Stomach (tissue), 9 donors: ENCODE results near the gene APOLD1. TPM values are rescaled to one million over a fixed set of nuclear protein-coding genes. Genes with fewer than 3 reads are reported as not detected.

ENCODE experiments used
- DNase-seq, 2 donors: peaks; one replicate each; pipeline versions ENCODE4 v3.0.0 to v3.0.0-alpha.2; 2013 to 2019
- H3K27ac ChIP-seq, 5 donors: fragments of 200-600 bp in 4 of 5; sonication (generic) in 4 of 5; one replicate each; pipeline ENCODE4 v1.5.1; 2013 to 2019; ENCODE audit warnings: mild to moderate bottlenecking in 1 of 5, moderate library complexity in 1 of 5
- H3K27me3 ChIP-seq, 3 donors: fragments of 200-600 bp; sonication (generic); one replicate each; pipeline ENCODE4 v1.5.1; 2017 to 2019; ENCODE audit warnings: mixed run types in 1 of 3
- H3K36me3 ChIP-seq, 4 donors: fragments of 200-600 bp; sonication (generic); 1 replicate in 3 of 4; 2 replicates in 1 of 4; pipeline ENCODE4 v1.5.1; 2016 to 2019
- H3K4me1 ChIP-seq, 4 donors: fragments of 200-600 bp; sonication (generic); one replicate each; pipeline ENCODE4 v1.5.1; 2016 to 2019
- H3K4me3 ChIP-seq, 4 donors: fragments of 200-600 bp; sonication (generic) in 3 of 4; one replicate each; pipeline ENCODE4 v1.5.1; 2016 to 2019; ENCODE audit warnings: mild to moderate bottlenecking in 1 of 4
- H3K9me3 ChIP-seq, 4 donors: fragments of 200-600 bp; sonication (generic); one replicate each; pipeline ENCODE4 v1.5.1; 2016 to 2019
- EP300 ChIP-seq: sonication (generic); formaldehyde crosslinking; IDR thresholded peaks from one replicate; pipeline ENCODE4 v1.6.1; 2017; ENCODE audit warnings: antibody characterized with exemption
- POLR2A ChIP-seq, 4 donors: fragments of 450-650 bp; IDR thresholded peaks; one replicate each; pipeline ENCODE4 v1.6.1; 2016; ENCODE audit warnings: antibody characterized with exemption in 4 of 4, control low read depth in 2 of 4, mild to moderate bottlenecking in 1 of 4, moderate library complexity in 1 of 4
- POLR2AphosphoS5 ChIP-seq, 3 donors: sonication (generic); formaldehyde crosslinking; IDR thresholded peaks; one replicate each; pipeline ENCODE4 v1.6.1; 2016; ENCODE audit warnings: antibody characterized with exemption in 3 of 3
- WGBS, 5 donors: extraction: QIAGEN DNeasy Blood & Tissue Kit in 3 of 5; methylation state at CpG; one replicate each; pipeline versions ENCODE4 v1.1.5 to v1.1.7; 2013 to 2018; 5-methylcytosine and 5-hydroxymethylcytosine counted together
- intact Hi-C: fragments of 100-400 bp; cut with DNase I; formaldehyde crosslinking; loops from one replicate; pipeline ENCODE4 v1.15.1; 2023; ENCODE audit warnings: low total_unique reads
- polyA plus RNA-seq, 3 donors: library from polyadenylated mRNA; stranded (reverse); fragments of 200-250 nt; gene quantifications; one replicate each; pipeline ENCODE4 v1.2.3, GENCODE V29; 2013
- total RNA-seq, 5 donors: library from RNA; depleted of rRNA; stranded (reverse); fragments of >200 nt; gene quantifications; one replicate each; pipeline versions ENCODE4 v1.1.0 to v1.2.3, GENCODE V29; 2014 to 2016
- TF ChIP-seq, protein P1 (sequence below), 7 experiments: fragments of 450-650 bp in 4 of 7; fragments of 200-600 bp in 3 of 7; sonication (generic) in 3 of 7; IDR thresholded peaks; one replicate each; pipeline ENCODE4 v1.5.1; 2016 to 2019; ENCODE audit warnings: antibody characterized with exemption in 7 of 7, control low read depth in 2 of 7, mild to moderate bottlenecking in 1 of 7
- donor health status: healthy with polysubstance abuse.
- donor health status: Bipolar disorder and iron deficiency.
- donor health status: healthy.

The APOLD1 gene
- total and polyA plus RNA-seq, 8 donors: 0.29 to 119 (median 7.7) TPM

DNA sequence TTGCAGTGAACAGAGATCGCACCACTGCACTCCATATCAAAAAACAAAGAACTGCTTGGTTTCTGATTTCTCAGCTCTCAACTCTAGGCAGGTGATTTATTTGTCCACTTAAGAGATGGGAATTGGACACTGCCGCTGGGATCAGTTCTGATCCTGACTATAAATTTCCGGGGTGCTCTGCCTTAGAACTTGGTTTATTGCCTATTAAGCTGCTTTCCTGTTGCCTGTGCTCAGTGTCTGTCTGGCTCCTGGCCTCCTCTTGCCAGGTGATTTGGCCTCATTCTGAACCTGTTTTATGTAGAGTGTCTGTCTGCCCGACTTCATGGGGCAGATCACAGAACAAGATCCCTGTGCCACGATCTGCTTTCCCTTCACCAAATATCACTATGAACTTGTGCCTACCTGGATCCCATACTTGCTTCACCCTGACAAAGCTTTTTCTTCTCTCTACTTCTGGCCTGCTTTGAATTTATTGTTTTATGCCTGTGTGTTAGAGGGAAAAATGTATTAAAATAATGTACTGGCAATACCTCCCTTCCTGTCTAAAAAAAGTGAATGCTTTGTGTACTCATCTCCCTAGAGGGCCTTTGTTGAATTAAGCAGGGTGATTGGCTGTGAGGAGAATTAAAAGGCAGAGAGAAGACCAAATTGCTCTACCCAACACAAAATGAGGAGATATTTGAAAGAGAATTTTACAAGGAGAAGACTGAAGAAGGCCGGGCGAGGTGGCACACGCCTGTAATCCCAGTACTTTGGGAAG, 40.7 kb upstream of the APOLD1 start:
- TF ChIP-seq EP300: no peak
- TF ChIP-seq, protein P1, sequence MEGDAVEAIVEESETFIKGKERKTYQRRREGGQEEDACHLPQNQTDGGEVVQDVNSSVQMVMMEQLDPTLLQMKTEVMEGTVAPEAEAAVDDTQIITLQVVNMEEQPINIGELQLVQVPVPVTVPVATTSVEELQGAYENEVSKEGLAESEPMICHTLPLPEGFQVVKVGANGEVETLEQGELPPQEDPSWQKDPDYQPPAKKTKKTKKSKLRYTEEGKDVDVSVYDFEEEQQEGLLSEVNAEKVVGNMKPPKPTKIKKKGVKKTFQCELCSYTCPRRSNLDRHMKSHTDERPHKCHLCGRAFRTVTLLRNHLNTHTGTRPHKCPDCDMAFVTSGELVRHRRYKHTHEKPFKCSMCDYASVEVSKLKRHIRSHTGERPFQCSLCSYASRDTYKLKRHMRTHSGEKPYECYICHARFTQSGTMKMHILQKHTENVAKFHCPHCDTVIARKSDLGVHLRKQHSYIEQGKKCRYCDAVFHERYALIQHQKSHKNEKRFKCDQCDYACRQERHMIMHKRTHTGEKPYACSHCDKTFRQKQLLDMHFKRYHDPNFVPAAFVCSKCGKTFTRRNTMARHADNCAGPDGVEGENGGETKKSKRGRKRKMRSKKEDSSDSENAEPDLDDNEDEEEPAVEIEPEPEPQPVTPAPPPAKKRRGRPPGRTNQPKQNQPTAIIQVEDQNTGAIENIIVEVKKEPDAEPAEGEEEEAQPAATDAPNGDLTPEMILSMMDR (IDR thresholded peaks at IDR 0.05): no peak
- TF ChIP-seq POLR2A (IDR thresholded peaks at IDR 0.05): no peak
- TF ChIP-seq POLR2AphosphoS5 (IDR thresholded peaks at IDR 0.05): no peak
- intact Hi-C loops: no loop called here

DNA sequence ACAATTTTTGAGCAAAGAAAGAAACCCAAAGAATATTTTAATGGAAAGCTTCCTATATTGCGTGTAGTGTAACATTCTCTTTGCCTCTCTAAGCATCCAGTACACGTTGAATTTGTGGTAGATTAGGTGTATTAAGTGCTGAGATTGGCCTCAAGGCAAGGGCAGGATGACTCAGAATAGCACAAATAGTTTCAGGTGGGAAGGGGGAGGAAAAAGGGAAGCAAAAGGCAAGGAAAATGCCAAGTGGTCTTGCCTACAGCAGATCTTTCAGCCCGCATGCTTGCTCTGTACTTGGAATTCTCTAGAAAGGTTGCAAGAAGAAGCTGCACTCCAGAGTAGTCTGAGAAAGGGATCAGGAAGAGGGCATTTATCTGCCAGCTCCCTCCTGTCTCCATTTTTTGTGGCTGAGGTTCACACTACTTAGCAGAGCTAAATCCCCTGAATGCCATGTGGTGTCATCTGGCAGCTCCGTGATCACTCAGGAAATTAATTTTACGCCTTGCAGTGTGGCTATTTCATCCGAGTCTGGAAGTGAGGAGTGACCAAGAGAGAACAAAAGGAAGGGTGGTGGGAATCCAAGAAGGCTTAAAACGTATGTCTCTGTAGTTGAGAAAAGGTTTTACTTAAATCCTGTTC, 39.8 kb upstream of the APOLD1 start:
- TF ChIP-seq POLR2AphosphoS5 (IDR thresholded peaks at IDR 0.05) (no peak), POLR2A (IDR thresholded peaks at IDR 0.05) (no peak), EP300 (no peak)
- TF ChIP-seq, protein P1 (IDR thresholded peaks at IDR 0.05): no peak
- intact Hi-C loops: no loop called here
- H3K36me3 ChIP-seq: no peaks in the 10 kb centered on the region
- no peak overlapping the region for H3K27ac ChIP-seq
- DNase-seq: no peak
- no peak overlapping the region for H3K4me3 ChIP-seq
- no peaks in the 10 kb centered on the region for H3K27me3 ChIP-seq
- 74 to 90% (median 78%) methylated on average over 6 to 7 of the region's 7 CpGs for WGBS, 5 donors
- H3K4me1 ChIP-seq: peaks cover 0 to 11% (median 5%) of the 10 kb centered on the region in 4 donors
- no peaks in the 10 kb centered on the region for H3K9me3 ChIP-seq

More for the DNA sequence above, 40.7 kb upstream of the APOLD1 start:
- Histone ChIP-seq H3K27ac (no peak overlapping the region), H3K36me3 (no peaks in the 10 kb centered on the region), H3K4me1 (peaks cover 0 to 11% (median 5%) of the 10 kb centered on the region in 4 donors), H3K9me3 (no peaks in the 10 kb centered on the region), H3K27me3 (no peaks in the 10 kb centered on the region), H3K4me3 (no peak overlapping the region)
- no peak for DNase-seq
- WGBS, 5 donors: 79 to 88% (median 84%) methylated on average over 8 of the region's 8 CpGs

DNA sequence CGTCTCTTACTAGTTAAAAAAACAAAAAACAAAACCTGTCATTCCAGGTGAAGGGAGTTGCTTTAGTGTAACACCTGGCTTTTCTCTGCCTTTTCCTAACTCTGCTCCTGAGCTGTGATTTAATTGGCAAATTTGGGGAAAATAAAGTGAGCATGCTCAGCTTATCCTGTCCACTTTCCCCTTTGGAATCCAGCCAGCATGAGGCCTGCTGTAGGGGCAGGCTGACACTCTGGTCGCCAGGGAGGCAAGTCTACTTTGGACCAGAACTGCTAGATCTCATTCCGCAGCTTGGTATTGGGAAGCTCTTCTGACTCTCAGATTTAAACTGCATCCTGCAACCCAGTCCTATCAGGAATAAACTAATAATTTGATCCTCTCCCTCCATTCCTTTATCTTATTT, 38.2 kb upstream of the APOLD1 start:
- H3K36me3 ChIP-seq: no peaks in the 10 kb centered on the region
- no peaks in the 10 kb centered on the region for H3K27me3 ChIP-seq
- DNase-seq: peak in 1 of 2 donors; percentile 53
- H3K27ac ChIP-seq: no peak overlapping the region
- H3K9me3 ChIP-seq: no peaks in the 10 kb centered on the region
- WGBS, 5 donors: 64 to 73% (median 66%) methylated on average over 3 of the region's 3 CpGs
- no peak overlapping the region for H3K4me3 ChIP-seq
- TF ChIP-seq, protein P1 (IDR thresholded peaks at IDR 0.05): no peak
- no peak for TF ChIP-seq POLR2A (IDR thresholded peaks at IDR 0.05)
- TF ChIP-seq POLR2AphosphoS5 (IDR thresholded peaks at IDR 0.05): no peak
- TF ChIP-seq EP300: no peak
- H3K4me1 ChIP-seq: peaks cover 0 to under 1% (median 0%) of the 10 kb centered on the region in 4 donors
- intact Hi-C loops: no loop called here

DNA sequence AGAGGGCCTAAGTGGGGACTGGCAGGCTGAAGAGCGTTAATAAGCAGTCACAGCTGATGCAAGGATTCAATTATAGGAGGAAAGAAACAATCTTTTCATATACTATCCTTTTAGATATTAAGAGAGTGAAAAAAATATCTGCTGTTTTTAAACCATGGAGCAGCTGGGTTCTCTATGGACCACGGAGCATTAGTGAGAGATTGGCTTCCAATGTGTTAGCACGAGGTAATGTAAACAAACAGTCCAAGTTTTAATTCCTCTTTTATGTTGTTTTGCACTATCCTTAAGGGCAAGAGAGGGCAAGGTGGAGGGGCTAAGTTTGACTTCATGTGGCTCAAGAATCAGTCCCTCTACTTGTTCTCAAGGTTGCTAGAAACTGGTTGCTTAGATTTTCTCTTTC, 37.4 kb upstream of the APOLD1 start:
- H3K4me3 ChIP-seq: no peak overlapping the region
- intact Hi-C loops: no loop called here
- H3K27me3 ChIP-seq: no peaks in the 10 kb centered on the region
- 48 to 58% (median 56%) methylated on average over 3 of the region's 3 CpGs for WGBS, 5 donors
- TF ChIP-seq POLR2A (IDR thresholded peaks at IDR 0.05) (no peak), POLR2AphosphoS5 (IDR thresholded peaks at IDR 0.05) (no peak)
- TF ChIP-seq, protein P1 (IDR thresholded peaks at IDR 0.05): no peak
- no peak overlapping the region for H3K27ac ChIP-seq
- no peaks in the 10 kb centered on the region for H3K4me1 ChIP-seq
- no peak for DNase-seq
- H3K36me3 ChIP-seq: no peaks in the 10 kb centered on the region
- no peaks in the 10 kb centered on the region for H3K9me3 ChIP-seq
